Stimulated activated CD8-positive, alpha-beta memory T cell treated with anti-CD3 and anti-CD28 coated beads, Interleukin-12 subunit alpha, Interleukin-12 subunit beta, amount 100 ng/mL, for 4 hours (primary cell): ENCODE results near the gene STAM2.
"Not testable (repeated sequence)": the region's sequence is repeated elsewhere in the genome, so short reads cannot be mapped to it uniquely, and the experiment has no call there.

Experiments
- DNase-seq: peaks from one replicate; pipeline ENCODE4 v3.0.0-alpha.2; 2020; ENCODE audit warnings: low read depth

STAM2 gene

GRCh38 chr2:152175368-152176112 lies at the start of gene STAM2:
Gene STAM2, minus strand, starts transcription at chr2:152175763. Its CDS starts 121 bp downstream, at chr2:152175642.
- peak; percentile 86 for DNase-seq

DNA sequence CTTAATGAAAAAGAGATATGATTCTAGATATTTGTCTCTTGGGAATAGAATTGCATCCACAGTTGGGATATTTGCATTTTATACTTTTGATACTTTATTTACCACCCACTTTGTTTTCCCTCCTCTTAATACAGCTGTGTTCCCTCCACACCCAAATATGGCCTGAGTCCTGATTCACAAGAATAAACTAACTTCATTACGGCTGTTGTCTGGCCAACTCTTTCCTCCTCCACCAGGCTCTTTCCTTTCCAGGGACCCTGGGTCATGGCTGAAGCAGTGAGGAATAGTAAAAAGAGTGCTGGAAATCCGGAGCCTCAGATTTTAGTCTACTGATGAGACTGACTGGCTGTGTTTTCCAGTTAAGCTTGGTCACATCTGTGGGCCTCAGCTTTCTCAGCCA lies 48.4 kb upstream of the STAM2 start:
- DNase-seq, result no peak

- no peak for DNase-seq
Measured at GRCh38 chr2:152222975-152223637, 47.5 kb upstream of the STAM2 start.

GRCh38 chr2:152221839-152222238 lies 46.3 kb upstream of the STAM2 start:
- no peak for DNase-seq

DNA sequence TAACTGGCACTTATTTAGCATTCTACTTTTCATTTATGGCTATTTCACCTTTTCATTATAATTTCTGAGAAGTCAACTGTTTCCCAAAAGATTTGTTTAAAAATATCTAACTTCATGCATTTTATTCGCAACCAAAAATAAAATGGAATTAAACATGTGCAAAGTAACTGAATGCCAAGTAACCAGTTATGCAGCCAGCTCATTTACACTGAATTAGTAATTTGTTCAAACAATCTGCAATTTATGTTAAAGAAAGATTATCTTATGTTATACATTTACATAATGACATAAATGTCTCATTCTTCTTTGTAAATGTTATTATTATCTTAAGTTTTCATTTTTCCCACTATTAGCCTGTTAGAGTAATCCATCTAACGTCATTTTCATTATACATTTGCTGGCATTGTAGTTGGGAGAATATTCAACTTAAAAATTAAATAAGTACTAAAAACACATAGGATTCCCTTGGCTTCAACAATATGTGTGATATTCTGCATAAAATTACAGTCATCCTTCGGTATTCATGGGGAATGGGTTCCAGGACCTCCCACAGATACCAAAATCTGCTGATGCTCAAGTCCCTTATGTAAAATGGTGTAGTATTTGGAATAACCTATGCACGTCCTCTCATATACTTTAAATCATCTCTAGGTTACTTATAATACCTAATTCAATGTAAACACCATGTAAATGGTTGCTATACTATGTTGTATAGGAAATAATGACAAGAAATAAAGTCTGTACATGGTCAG lies 43.7 kb upstream of the STAM2 start:
- DNase-seq, result no peak

DNA sequence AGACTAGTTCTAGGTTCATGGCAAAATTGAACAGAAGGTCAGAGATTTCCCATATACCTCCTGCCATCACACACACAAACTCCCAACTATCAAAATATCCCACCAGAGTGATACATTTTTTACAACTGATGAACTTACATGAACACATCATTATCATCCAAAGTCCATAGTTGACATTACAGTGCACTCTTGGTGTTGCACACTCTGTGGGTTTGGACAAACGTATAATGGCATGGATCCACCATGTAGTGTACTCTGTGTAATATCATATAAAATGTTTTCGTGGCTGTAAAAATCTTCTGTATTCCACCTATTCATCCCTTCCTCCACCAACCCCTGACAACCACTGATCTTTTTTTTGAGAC lies 25.9 kb upstream of the STAM2 start:
- no peak for DNase-seq

DNA sequence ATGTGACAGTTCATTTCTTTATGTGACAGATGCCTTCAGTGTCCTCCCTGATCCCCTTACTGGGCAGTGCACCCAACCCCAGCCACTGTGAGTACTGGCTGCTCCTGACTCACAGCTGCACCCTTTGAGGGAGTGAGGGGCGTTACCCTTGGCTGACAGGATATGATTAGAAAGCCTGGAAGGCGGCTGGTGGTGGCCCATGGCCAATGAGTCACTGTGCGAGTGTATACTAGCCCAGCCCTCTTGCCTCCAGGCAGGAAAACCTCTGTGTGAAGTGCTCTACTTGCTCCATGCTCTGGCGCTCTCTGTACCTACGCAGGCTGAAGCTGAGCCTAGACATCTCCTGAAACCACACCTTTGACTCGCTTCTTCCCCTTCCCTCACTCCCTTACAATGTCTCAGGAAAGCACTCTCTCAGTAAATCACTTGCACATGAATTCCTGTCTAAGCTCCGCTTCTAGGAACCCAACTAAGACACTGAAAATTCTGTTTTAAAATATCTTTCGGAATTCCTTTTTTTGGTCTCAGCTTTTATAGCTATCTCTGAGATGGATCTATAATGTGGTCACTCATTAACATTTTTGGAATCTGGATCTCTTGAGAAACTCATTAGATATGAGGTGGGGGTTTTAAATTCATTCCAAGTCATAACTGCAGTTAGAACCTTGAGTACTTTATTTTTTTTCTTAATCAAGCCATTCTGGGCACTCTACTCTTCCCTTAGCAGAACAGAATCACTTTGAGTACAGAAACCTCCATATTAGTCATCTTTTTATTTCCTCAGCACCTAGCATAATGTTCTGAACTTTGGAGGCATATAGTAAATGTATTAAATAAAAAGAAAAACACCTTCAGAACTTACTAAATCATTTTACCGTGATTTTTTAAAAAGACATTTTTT lies 25.3 kb upstream of the STAM2 start:
- DNase-seq, result no peak

DNA sequence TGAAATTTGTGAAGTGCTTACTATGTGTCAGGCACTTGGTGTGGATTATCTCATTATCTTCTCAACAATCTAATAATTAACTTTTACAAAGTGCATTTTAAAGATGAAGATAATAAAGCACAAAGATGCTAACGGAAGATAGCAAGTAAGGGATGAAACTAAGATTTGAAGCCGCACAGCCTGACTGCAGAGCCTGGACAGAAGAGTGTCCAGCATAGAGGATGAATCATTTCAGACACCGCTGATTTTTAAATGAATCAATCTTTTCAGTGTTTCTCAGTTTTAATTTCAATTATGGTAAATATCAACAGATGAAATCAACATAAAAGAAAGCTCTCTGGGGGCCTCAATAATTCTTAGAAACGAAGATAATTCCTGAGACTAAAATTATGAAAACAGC lies 24.5 kb upstream of the STAM2 start:
- no peak for DNase-seq

- DNase-seq, result no peak
Measured at GRCh38 chr2:152198499-152198898, 22.9 kb upstream of the STAM2 start.

- not testable (repeated sequence) for DNase-seq
Measured at GRCh38 chr2:152197508-152198284, 22.1 kb upstream of the STAM2 start.

GRCh38 chr2:152189622-152190495 lies 14.3 kb upstream of the STAM2 start:
- no peak for DNase-seq

DNA sequence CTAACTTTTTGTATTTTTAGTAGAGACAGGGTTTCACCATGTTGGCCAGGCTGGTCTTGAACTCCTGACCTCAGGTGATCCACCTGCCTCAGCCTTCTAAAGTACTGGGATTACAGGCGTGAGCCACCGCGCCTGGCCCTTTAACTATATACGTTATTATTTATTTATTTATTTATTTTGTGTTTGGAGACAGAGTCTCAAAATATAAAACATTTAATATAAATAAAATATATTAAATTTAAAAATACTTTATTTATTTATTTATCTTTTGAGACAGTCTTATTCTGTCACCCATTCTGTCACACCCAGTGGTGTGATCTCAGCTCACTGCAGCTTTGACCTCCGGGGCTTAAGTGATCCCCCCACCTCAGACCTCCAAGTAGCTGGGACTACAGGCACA lies 11.2 kb upstream of the STAM2 start:
- not testable (repeated sequence) for DNase-seq

- DNase-seq, result no peak
Measured at GRCh38 chr2:152186262-152186661, 10.7 kb upstream of the STAM2 start.

- DNase-seq, result no peak
Measured at GRCh38 chr2:152183401-152184073, 8.0 kb upstream of the STAM2 start.

DNA sequence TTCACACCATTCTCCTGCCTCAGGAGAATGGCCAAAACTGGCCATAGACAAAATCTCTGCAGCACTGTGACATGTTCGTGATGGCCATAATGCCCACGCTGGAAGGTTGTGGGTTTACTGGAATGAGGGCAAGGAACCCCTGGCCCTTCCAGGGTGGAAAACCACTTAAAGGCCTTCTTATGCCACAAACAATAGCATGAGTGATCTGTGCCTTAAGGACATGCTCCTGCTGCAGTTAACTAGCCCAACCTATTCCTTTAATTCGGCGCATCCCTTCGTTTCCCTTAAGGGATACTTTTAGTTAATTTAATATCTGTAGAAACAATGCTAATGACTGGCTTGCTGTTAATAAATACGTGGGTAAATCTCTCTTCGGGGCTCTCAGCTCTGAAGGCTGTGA lies 2.1 kb upstream of the STAM2 start:
- not testable (repeated sequence) for DNase-seq

DNA sequence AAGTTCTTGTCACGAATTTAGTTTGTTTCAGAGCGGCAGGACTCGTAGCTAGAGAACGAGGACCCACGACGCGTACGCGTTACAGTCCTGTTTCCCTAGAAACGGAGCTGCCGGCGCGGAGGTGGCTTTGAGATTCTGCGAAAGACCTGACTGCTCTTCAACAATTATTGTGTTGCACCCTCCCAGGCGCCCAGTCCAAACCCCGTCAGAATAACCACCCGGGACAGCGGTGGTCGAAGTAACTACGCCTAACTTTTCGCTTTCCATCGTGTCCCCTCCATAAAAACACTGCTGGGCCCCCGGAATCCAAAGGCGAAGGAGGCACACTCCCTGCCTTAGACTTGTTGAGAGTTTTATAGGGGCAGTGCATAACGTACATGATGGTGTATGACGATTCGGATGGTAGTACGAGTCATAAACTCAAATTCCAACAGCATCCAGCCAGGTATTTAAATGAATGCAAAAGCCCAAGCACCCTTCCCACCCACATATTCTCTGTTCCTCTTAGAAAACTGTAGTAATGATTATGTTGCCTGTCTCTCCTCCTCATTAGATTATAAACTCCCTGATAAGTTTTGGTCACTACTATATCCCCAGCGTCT lies 651 bp upstream of the STAM2 start:
- DNase-seq, result no peak

DNA sequence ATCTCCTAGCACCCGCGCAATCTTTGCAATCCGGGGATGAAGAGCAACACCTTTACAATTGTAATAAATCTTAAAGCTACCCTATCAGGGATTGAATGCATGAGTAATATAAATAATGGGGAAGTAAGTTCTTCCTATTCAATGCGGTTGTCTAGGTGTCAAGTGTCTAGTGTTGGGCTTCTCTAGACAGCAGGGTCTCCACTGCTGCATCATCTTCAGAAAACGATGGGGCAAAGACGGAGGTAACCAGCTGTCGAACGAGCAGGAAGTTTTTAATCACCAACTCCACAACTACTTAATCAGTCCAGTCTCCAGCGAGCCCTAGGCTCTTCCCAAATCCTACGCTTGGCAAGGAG lies 573 bp downstream of the STAM2 start:
- no peak for DNase-seq

- no peak for DNase-seq
Measured at GRCh38 chr2:152174574-152174973, 989 bp downstream of the STAM2 start.

DNA sequence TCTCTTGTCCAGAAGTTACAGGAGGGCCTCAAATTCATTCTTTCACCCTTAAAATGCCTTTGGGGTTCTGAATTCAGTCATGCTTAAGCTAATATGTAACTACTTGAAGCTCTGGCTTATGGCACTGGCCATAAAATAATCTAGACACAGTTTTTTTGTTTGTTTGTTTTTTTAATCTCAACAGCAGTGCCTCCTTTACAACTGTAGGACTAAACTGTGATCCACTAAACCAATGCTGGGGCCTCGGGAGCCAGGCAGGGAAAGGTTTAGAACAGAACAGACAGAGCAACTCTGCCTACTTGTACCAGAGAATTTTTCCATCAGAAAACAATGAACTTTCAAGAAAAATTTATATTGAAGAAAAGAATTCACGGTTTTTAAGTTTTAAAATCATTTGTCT lies 1.7 kb downstream of the STAM2 start:
- no peak for DNase-seq
